Measurements from ENCODE around the gene EMILIN1.

Gene EMILIN1

DNA sequence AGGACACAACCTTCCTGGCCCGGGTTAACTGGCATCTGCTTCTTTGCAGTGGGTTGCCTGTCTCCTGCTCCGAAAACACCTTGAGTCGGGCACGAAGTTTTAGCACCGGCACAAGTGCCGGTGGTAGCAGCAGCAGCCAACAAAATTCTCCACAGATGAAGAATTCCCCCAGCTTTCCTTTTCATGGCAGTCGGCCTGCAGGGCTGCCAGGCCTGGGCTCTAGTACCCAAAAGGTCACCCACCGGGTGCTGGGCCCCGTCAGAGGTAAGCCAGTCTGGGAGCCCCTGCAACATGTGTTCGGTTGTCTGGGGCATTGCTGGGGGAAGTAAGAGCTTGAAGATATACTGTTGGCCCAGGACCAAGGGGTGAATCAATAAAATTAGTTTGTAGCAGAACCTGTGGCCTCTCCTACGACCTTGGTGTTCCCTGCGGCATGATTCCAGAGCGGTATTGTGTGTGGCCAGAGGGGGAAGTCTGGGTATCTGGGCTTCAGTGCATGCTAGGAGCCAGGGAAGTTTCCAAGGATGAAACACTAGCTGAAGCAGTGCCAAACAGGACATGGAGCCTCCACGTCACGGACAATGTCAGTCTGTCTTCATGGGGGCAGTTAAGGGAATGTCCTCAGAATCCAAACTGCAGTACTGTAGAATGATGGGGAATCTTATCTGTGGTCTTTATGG is 19.1 kb upstream of the EMILIN1 start:
- H3K36me3 ChIP-seq (ENCODE audit: control insufficient read depth, low read depth, low read length): peaks cover 46% of the 10 kb centered on the region
- no peaks in the 10 kb centered on the region for H3K27me3 ChIP-seq (ENCODE audit: control insufficient read depth, insufficient read depth, low read length)
- no peak overlapping the region for H3K27ac ChIP-seq (ENCODE audit: low read length)
- H3K9ac ChIP-seq (ENCODE audit: low read length): no peak overlapping the region
- H3K4me3 ChIP-seq (ENCODE audit: low read length): no peak overlapping the region
- H3K4me1 ChIP-seq (ENCODE audit: control insufficient read depth, low read depth, low read length): no peaks in the 10 kb centered on the region
- no peaks in the 10 kb centered on the region for H3K9me3 ChIP-seq (ENCODE audit: control insufficient read depth, low read depth, low read length)

DNA sequence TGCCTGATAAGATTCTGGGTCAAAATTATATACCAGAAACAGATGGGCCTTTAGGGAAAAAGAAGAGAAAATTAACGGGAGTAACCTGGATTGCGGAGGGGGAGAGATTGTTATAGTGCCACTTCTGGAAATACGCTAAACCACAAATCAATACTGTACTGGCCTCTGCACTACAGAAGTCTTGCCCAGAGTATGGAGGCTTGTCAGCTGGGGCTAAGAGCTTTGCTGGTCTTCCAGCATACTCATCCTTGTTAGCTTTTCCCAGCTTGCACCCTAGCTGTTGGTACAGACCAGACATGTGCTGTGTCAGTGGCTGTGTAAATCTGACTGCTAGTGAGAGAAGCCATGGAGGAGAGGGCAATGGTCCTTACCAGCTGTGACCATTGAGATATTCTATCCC is 18.1 kb upstream of the EMILIN1 start:
- H3K27me3 ChIP-seq (ENCODE audit: control insufficient read depth, insufficient read depth, low read length): no peaks in the 10 kb centered on the region
- peaks cover 41% of the 10 kb centered on the region for H3K36me3 ChIP-seq (ENCODE audit: control insufficient read depth, low read depth, low read length)
- no peak overlapping the region for H3K27ac ChIP-seq (ENCODE audit: low read length)

DNA sequence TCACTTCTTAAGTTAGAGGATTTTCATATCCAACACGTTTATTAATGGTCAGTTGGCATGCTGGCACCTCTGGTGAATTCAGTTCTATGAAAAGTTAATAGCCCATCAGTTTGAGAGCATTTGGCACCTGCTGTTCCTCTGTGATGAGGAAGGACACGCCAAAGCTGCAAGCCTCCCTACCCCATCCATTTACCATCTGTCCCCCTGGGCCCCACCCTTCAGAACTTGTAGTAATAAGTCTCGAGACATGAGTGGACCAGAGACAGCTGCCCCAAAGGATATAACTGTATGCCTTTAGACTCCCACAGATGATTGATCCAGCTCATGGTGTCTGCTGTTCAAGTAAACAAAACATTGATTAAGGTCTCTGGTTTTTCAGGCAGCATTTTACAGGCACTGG is 13.3 kb upstream of the EMILIN1 start:
- Histone ChIP-seq H3K9ac (ENCODE audit: low read length) (no peak overlapping the region), H3K9me3 (ENCODE audit: control insufficient read depth, low read depth, low read length) (no peaks in the 10 kb centered on the region), H3K4me3 (ENCODE audit: low read length) (no peak overlapping the region), H3K36me3 (ENCODE audit: control insufficient read depth, low read depth, low read length) (peaks cover 26% of the 10 kb centered on the region), H3K27ac (ENCODE audit: low read length) (no peak overlapping the region), H3K4me1 (ENCODE audit: control insufficient read depth, low read depth, low read length) (no peaks in the 10 kb centered on the region), H3K27me3 (ENCODE audit: control insufficient read depth, insufficient read depth, low read length) (no peaks in the 10 kb centered on the region)

More for the DNA sequence above, 18.1 kb upstream of the EMILIN1 start:
- Histone ChIP-seq H3K4me1 (ENCODE audit: control insufficient read depth, low read depth, low read length) (no peaks in the 10 kb centered on the region), H3K9me3 (ENCODE audit: control insufficient read depth, low read depth, low read length) (no peaks in the 10 kb centered on the region), H3K9ac (ENCODE audit: low read length) (no peak overlapping the region), H3K4me3 (ENCODE audit: low read length) (no peak overlapping the region)

DNA sequence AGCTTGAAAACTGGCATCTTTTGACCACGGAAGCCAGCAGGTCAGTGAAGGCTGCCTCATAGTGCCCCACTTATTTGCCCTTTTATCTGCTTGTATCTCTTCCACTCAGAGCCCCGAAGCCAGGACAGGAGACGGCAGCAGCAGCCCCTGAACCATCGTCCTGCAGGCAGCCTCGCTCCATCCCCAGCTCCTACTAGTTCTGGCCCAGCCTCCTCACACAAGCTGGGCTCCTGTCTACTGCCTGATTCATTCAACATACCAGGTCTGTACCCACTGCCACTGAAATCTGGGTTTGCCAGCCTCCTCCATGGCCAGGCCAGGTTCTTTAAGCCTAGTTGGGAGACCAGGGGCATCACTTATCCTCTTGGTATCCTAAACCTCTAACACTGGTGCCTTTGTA is 11.0 kb upstream of the EMILIN1 start:
- no peak overlapping the region for H3K9ac ChIP-seq (ENCODE audit: low read length)
- H3K27ac ChIP-seq (ENCODE audit: low read length): no peak overlapping the region
- H3K4me3 ChIP-seq (ENCODE audit: low read length): no peak overlapping the region
- H3K36me3 ChIP-seq (ENCODE audit: control insufficient read depth, low read depth, low read length): peaks cover 22% of the 10 kb centered on the region
- no peaks in the 10 kb centered on the region for H3K9me3 ChIP-seq (ENCODE audit: control insufficient read depth, low read depth, low read length)
- no peaks in the 10 kb centered on the region for H3K27me3 ChIP-seq (ENCODE audit: control insufficient read depth, insufficient read depth, low read length)
- no peaks in the 10 kb centered on the region for H3K4me1 ChIP-seq (ENCODE audit: control insufficient read depth, low read depth, low read length)

DNA sequence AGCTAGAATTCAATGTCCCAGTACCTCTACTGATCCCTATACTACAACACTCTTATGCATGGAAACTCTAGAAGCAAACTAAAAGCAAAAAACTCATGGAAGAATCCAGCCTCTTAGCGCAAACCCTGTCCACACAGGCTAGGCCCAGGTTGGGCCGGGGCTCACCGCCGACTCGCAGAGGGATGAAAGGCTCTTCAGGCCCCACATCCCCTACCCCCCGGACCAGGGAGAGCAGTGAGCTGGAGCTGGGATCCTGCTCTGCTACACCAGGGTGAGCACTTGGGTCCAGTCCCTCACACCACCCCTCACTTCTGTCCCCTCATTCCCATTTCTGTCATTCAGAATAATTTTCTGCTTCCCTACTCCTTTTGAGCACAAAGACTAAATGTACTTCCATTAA is 9.0 kb upstream of the EMILIN1 start:
- Histone ChIP-seq H3K9ac (ENCODE audit: low read length) (no peak overlapping the region), H3K4me3 (ENCODE audit: low read length) (no peak overlapping the region), H3K27ac (ENCODE audit: low read length) (no peak overlapping the region), H3K36me3 (ENCODE audit: control insufficient read depth, low read depth, low read length) (peaks cover 22% of the 10 kb centered on the region), H3K9me3 (ENCODE audit: control insufficient read depth, low read depth, low read length) (no peaks in the 10 kb centered on the region), H3K27me3 (ENCODE audit: control insufficient read depth, insufficient read depth, low read length) (no peaks in the 10 kb centered on the region), H3K4me1 (ENCODE audit: control insufficient read depth, low read depth, low read length) (no peaks in the 10 kb centered on the region)

DNA sequence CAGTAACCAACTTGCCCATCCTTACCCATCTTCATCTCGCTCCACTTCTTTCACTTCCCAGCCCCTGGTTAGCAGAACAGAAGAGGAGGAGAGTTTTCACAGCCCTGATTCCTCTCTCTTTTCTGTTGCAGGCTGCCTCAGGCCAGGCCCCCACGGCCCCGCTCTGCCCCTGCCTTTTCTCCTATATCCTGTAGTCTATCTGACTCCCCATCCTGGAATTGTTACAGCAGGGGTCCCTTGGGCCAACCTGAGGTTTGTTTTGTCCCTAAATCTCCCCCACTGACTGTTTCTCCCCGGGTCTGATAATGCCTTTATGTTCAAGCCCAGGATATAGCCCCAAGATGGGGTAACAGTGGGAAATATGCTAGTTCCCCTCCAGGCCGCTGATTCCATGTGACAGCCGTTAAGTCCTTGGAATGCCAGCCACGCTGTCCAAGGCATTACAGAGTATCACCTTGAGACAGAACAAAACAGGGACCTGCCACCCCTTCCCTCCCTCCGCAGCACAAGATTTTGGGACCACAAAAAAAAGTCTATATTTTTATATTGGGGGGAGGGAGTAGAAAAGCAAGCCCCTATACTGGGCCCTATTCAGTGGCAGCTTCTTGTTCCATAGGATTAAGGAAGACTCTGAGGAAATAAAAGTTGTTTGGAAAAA is 8.3 kb upstream of the EMILIN1 start:
- Histone ChIP-seq H3K27me3 (ENCODE audit: control insufficient read depth, insufficient read depth, low read length) (no peaks in the 10 kb centered on the region), H3K9me3 (ENCODE audit: control insufficient read depth, low read depth, low read length) (no peaks in the 10 kb centered on the region), H3K27ac (ENCODE audit: low read length) (no peak overlapping the region), H3K4me3 (ENCODE audit: low read length) (peak overlapping the region; percentile 82), H3K36me3 (ENCODE audit: control insufficient read depth, low read depth, low read length) (peaks cover 20% of the 10 kb centered on the region), H3K4me1 (ENCODE audit: control insufficient read depth, low read depth, low read length) (no peaks in the 10 kb centered on the region), H3K9ac (ENCODE audit: low read length) (peak overlapping the region; percentile 82)

DNA sequence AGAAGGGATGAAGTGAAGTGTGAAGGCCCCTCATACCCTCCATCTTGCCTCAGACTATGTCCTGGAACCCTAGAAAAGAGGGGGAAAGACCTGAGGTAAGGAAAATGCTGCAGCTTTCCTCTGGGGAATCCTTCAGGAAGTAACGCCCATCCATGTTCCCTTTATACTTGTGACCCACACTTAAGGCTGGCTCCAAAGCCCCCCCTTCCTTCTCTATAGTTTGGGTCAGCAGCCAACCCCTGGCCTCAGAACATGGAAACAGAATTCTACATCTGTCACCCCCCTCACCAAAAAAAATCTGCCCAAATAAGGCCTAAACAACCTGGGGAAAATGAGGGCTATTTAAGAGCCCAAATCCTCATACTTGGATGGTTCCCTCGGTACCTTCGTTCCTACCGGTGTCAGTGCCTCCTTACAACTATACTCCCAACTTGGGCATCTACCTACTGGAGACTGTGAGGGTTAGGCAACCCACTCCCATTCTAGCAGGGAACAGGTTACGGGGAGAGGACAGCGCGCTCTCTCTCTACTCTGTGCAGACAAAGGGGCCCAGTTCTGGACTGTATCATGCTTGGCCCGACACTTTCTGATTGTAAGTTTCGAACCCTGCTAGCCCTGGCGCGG is 7.7 kb upstream of the EMILIN1 start:
- Histone ChIP-seq H3K4me3 (ENCODE audit: low read length) (peak overlapping the region; percentile 82), H3K9me3 (ENCODE audit: control insufficient read depth, low read depth, low read length) (no peaks in the 10 kb centered on the region), H3K27ac (ENCODE audit: low read length) (no peak overlapping the region), H3K27me3 (ENCODE audit: control insufficient read depth, insufficient read depth, low read length) (no peaks in the 10 kb centered on the region), H3K9ac (ENCODE audit: low read length) (peak overlapping the region; percentile 82), H3K36me3 (ENCODE audit: control insufficient read depth, low read depth, low read length) (peaks cover 19% of the 10 kb centered on the region), H3K4me1 (ENCODE audit: control insufficient read depth, low read depth, low read length) (no peaks in the 10 kb centered on the region)

DNA sequence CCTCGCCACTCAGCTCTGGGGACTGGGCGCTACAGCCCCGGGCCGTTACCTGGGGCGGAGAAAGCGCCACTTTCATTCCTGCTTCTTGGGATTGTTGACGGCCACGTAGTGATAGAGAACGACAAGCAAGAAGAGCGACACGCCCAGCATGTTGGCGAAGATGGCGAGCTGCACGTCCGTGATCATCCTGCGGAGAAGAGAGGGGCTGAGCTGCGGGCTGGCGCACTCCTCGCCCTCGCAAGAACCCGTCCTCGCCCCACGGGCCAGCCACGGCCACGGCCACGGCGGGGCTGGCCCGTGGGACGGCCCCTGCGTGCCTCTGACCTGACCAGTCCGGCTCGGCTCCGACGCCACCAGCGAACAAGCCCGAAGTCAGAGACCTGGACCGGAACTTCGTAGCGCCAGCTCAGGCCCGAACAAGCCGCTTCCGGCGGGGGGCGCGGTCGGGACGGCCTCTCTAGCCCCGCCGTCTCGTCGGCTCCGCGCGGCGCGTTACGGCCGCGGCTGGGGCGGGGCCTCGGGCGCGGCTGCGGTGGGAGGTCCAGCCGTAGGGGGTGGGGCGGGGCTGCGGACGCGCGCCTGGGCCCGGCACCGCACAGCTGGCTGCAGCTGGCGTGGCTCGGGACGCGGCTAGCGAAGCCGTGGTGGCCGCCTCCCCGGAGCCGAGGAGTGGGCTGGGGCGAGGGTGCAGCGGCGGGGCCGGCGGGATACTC is 7.0 kb upstream of the EMILIN1 start, which contains the start of gene OST4:
OST4 (minus strand) TSS at position 378 of the 713 bp plus-strand sequence.
- H3K9ac ChIP-seq (ENCODE audit: low read length): peak within 1 kb of the TSS; percentile 82
- H3K36me3 ChIP-seq (ENCODE audit: control insufficient read depth, low read depth, low read length): peaks cover 19% of the 10 kb centered on the region
- no peaks in the 10 kb centered on the region for H3K27me3 ChIP-seq (ENCODE audit: control insufficient read depth, insufficient read depth, low read length)
- peak within 1 kb of the TSS; percentile 51 for H3K27ac ChIP-seq (ENCODE audit: low read length)
- no peaks in the 10 kb centered on the region for H3K9me3 ChIP-seq (ENCODE audit: control insufficient read depth, low read depth, low read length)
- H3K4me1 ChIP-seq (ENCODE audit: control insufficient read depth, low read depth, low read length): no peaks in the 10 kb centered on the region
- peak within 1 kb of the TSS; percentile 82 for H3K4me3 ChIP-seq (ENCODE audit: low read length)

DNA sequence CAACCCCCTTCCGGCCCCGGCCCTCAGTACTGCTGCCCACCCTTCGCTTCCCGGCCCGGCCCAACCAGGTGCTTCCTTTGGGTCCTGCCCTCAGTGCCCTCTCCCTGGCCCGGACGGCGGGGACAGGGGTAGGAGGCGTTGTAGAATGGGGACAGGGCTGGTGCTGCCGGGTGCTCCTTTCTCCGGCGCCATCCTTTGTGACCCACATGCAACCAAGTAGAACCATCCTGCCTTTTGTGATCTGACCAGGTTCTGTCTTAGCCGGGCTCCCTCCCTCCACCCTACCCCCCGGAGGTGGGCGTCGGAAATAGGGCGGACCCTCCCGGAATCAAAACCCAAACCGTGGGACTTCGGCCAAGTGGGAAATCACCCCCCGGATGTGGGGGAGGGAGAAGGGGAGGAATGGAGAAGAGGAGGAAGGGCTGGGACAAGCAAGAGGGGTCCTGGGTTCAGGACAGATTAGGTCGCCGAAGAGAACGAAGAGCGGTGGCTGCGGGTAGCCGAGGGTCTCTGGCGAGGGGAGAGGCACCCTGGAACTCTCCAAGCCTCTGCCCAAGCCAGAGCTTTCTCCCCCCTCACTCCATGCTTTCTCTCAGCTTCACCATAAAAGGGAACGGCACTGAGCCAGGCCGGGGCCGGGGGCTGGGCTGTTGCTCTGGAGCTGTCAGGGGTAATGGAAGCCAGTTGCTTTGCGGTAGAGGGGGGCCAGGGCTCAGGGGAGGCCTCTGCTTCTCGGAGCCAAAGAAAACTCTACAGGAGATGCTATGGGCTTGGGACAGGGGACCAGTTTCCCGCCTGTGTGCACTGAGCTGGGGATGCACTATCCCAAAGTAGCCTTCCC is 6.2 kb upstream of the EMILIN1 start:
- Histone ChIP-seq H3K4me1 (ENCODE audit: control insufficient read depth, low read depth, low read length) (no peaks in the 10 kb centered on the region), H3K4me3 (ENCODE audit: low read length) (peak overlapping the region; percentile 82), H3K27me3 (ENCODE audit: control insufficient read depth, insufficient read depth, low read length) (no peaks in the 10 kb centered on the region), H3K9me3 (ENCODE audit: control insufficient read depth, low read depth, low read length) (no peaks in the 10 kb centered on the region), H3K27ac (ENCODE audit: low read length) (peak overlapping the region; percentile 48), H3K9ac (ENCODE audit: low read length) (peak overlapping the region; percentile 72), H3K36me3 (ENCODE audit: control insufficient read depth, low read depth, low read length) (peaks cover 19% of the 10 kb centered on the region)

DNA sequence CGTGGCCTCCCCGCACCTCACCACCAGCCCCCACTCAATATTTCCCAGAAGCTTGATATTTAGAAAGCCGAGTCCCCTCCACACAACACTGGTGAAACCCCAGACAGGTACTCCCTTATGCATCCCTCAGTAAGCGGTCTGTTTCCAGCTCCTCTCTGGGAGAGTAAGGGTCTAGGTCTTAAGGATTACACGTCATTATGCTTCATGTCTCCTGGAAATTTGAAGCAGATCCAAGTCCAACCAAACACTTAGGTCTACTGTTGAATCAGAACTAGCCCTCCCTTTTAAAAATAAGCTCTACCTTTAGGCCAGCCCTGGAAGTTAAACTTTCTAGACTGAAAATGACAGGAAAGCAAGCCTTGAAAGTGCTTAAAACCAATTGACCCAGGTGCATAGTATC is 5.5 kb upstream of the EMILIN1 start:
- Histone ChIP-seq H3K9me3 (ENCODE audit: control insufficient read depth, low read depth, low read length) (no peaks in the 10 kb centered on the region), H3K36me3 (ENCODE audit: control insufficient read depth, low read depth, low read length) (peaks cover 18% of the 10 kb centered on the region), H3K4me3 (ENCODE audit: low read length) (peak overlapping the region; percentile 82), H3K27me3 (ENCODE audit: control insufficient read depth, insufficient read depth, low read length) (no peaks in the 10 kb centered on the region), H3K9ac (ENCODE audit: low read length) (no peak overlapping the region), H3K27ac (ENCODE audit: low read length) (no peak overlapping the region), H3K4me1 (ENCODE audit: control insufficient read depth, low read depth, low read length) (no peaks in the 10 kb centered on the region)

DNA sequence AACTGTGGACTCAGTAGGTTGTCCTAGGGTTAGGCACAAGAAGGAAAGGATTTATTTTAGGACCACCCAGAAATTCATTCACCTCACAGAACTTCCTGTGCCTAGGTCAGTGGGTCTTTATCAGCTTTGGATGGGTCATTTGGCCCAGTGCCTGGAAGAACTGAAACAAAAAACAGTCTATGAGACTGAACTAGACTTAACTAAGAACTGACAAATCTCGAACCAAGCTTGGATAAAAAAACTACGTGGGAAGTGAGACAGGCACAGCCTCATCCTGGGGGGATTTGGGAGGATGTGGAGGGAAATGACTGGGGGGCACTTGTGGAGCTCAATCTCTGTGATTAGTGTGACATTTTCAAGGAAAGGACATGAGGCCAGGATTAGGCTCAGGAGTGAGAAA is 4.6 kb upstream of the EMILIN1 start:
- H3K9ac ChIP-seq (ENCODE audit: low read length): no peak overlapping the region
- no peaks in the 10 kb centered on the region for H3K4me1 ChIP-seq (ENCODE audit: control insufficient read depth, low read depth, low read length)
- H3K36me3 ChIP-seq (ENCODE audit: control insufficient read depth, low read depth, low read length): peaks cover 10% of the 10 kb centered on the region
- H3K9me3 ChIP-seq (ENCODE audit: control insufficient read depth, low read depth, low read length): no peaks in the 10 kb centered on the region
- H3K4me3 ChIP-seq (ENCODE audit: low read length): no peak overlapping the region
- no peaks in the 10 kb centered on the region for H3K27me3 ChIP-seq (ENCODE audit: control insufficient read depth, insufficient read depth, low read length)
- H3K27ac ChIP-seq (ENCODE audit: low read length): no peak overlapping the region
